Choroid plexus epithelial cell (primary cell): Measurements from ENCODE around the gene CD247.

ENCODE experiments used
- DNase-seq: peaks from one replicate; pipeline ENCODE4 v3.0.0-alpha.2; 2010; ENCODE audit warnings: low read depth
- H3K4me3 ChIP-seq: 2 replicates; pipeline ENCODE4 v1.5.1; 2011; ENCODE audit warnings: low read depth, mild to moderate bottlenecking, control low read depth, low read length, moderate library complexity
- CTCF ChIP-seq: conservative IDR thresholded peaks from 2 replicates; pipeline ENCODE4 v1.5.1; 2011; ENCODE audit warnings: low read depth, mild to moderate bottlenecking, control low read depth, inconsistent platforms, low read length, moderate library complexity

CD247 gene

DNA sequence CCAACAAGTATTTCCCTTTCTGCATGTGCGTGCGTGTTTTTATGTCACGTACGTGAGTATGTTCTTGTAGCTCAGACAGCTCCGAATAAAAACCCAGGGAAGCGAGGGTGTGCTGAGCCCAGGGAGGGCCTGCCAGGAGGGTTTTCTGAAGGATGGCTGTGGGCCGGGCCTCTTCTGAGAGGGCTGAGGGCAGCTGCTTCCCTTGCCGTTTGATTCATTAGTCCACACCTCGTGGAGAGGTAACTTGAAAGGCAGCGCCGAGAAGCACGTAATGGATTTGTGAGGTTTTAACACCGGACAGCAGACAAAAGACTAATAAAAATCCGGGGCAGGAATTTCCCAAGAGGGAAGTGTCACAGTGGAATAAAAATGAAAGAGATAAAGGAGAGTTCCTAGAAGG lies 29.5 kb downstream of the CD247 start:
- TF ChIP-seq CTCF: no peak
- DNase-seq: no peak
- H3K4me3 ChIP-seq: no peak overlapping the region

- no peak for DNase-seq
- H3K4me3 ChIP-seq: no peak overlapping the region
- TF ChIP-seq CTCF: no peak
These were observed 30.7 kb downstream of the CD247 start for GRCh38 chr1:167487614-167488013.

DNA sequence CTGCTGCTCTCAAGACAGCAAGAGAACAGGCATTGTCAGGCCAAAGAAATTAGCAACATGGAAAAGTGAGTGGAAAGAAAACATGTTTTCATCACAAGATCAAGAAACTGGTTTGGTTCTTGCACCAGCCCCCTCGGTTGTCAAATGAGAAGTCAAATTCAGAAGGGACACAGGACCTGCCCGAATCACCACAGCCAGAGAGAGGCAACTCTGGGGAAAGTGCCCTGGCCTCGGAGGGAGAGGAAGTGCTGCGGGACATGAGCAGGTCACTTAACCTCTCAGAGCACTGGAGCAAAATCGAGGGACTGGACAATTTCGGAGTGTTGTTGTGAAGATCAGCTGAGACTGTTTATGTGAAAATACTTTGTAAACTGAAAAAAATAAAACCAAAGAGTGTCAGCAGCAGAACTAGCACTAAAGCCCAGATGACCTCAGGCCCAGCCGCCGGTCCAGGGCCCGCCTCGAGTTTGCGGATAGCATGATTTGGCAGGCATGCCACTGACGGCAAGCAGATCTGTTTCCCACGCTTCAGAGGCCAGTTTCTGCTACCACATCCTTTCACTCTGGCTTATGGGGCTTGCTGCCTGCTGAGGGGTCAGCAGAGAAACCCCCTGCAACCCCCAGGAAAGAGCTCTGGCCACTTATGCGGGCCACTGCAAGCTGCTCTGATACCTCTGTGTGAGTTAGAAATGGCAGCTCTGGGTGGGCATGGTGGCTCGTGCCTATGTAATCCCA lies 32.1 kb downstream of the CD247 start:
- no peak for TF ChIP-seq CTCF
- DNase-seq: peak; percentile 4
- no peak overlapping the region for H3K4me3 ChIP-seq

DNA sequence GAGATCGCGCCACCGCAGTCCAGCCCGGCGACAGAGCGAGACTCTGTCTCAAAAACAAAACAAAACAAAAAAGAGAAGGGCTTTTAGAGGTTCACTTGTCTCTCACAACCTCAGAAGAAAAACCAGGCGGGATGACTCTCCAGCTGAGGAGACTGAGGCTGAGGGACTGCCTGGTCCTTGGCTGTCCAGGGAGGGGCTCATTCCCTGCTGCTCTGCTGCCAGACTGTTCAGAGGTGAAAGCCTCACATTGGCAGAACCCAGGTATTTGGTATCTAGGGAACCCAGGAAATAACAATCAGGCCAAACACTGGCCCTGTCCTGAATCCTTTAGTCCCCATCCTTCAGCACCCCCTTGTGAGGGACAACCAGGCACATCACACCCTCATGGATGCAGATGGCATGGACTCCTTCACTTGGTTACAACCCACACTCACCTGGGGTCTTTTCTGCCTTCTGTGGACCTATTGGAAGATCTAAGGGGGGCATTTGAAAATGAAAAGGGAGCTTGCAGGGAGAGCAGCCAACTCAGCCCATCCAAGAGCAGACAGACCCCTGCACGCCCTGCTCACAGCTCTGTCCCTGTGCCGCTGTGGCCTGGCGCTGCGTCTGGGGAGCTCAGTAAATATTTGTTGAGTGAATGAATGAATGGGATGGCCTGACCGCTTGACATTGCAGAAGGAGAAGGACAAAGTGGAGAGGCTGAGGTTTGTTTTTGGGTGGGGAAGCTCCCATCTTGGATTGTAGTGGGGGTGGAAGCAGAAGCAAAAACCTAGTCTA lies 33.4 kb downstream of the CD247 start:
- no peak for DNase-seq
- no peak for TF ChIP-seq CTCF
- H3K4me3 ChIP-seq: no peak overlapping the region

DNA sequence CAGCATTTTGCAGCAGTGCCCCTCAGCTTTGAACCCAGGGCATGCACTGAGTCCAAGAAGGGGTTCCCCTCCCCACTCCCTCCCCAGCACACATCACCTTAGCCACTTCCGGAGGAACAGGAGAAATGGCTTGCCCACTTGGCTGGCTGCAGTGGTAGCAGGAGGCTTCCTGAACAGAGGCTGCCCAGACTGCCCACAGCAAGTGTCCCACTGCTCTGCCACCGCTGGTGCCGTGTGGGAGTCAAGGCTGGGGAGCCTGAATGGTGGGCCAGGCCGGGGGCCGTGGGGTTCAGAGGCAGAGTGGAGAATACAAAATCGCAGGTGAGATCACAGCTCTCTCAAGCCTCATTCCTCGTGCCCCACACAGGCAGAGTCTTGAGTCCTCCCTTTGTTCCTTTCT lies 34.5 kb downstream of the CD247 start:
- no peak overlapping the region for H3K4me3 ChIP-seq
- DNase-seq: no peak
- TF ChIP-seq CTCF: no peak

GRCh38 chr1:167482184-167482583 lies 36.1 kb downstream of the CD247 start:
- no peak overlapping the region for H3K4me3 ChIP-seq
- TF ChIP-seq CTCF: no peak
- no peak for DNase-seq
